K562 (cell line): Measurements from ENCODE around the gene ARHGAP10. TPM values are rescaled to one million over a fixed set of nuclear protein-coding genes. Genes with fewer than 3 reads are reported as not detected.

Experiments
- E2F4 ChIP-seq: sonication (generic); formaldehyde crosslinking; IDR thresholded peaks from 2 replicates; pipeline ENCODE4 v1.8.0; 2022; ENCODE audit warnings: mild to moderate bottlenecking, low read depth, missing genetic modification reagents
- MECOM ChIP-seq: fragments of 250-450 bp; sonication (Bioruptor Pico); IDR thresholded peaks from 2 replicates; pipeline ENCODE4 v1.8.0; 2022; ENCODE audit warnings: inconsistent platforms
- NCOA1 ChIP-seq: fragments of 450-650 bp; IDR thresholded peaks from 2 replicates; pipeline ENCODE4 v1.6.1; 2016; ENCODE audit warnings: low read depth
- NCOA2 ChIP-seq, 2 experiments: fragments of 450-650 bp; IDR thresholded peaks; 2 replicates each; pipeline ENCODE4 v1.6.1; 2018; ENCODE audit warnings: mild to moderate bottlenecking in 2 of 2, moderate library complexity in 1 of 2; ENCODE audit not compliant: partially characterized antibody in 2 of 2
- NCOR1 ChIP-seq: fragments of 450-650 bp; IDR thresholded peaks from 2 replicates; pipeline ENCODE4 v1.6.1; 2016; ENCODE audit warnings: mild to moderate bottlenecking, moderate library complexity
- NEUROD1 ChIP-seq: fragments of 150-350 bp; IDR thresholded peaks from 2 replicates; pipeline ENCODE4 v1.6.1; 2014; ENCODE audit warnings: borderline replicate concordance, low read length, low read depth; ENCODE audit not compliant: partially characterized antibody
- NR2C1 ChIP-seq, 2 experiments: fragments of 450-650 bp; IDR thresholded peaks; 2 replicates each; pipeline ENCODE4 v1.6.1; 2017; ENCODE audit warnings: mild to moderate bottlenecking in 2 of 2, antibody characterized with exemption in 1 of 2, inconsistent platforms in 1 of 2, missing compliant biosample characterization in 1 of 2, missing genetic modification characterization in 1 of 2
- PCBP2 ChIP-seq: fragments of 200-400 bp; formaldehyde crosslinking; IDR thresholded peaks from 2 replicates; pipeline ENCODE4 v1.6.1; 2018; ENCODE audit warnings: low read length, low read depth, mild to moderate bottlenecking, moderate library complexity; ENCODE audit not compliant: poor library complexity, severe bottlenecking
- RAD51 ChIP-seq: fragments of 450-650 bp; IDR thresholded peaks from 2 replicates; pipeline ENCODE4 v1.7.1; 2016; ENCODE audit warnings: low read depth, mild to moderate bottlenecking, borderline replicate concordance
- TARDBP ChIP-seq: fragments of 450-650 bp; IDR thresholded peaks from 2 replicates; pipeline ENCODE4 v1.6.1; 2016
- TBP ChIP-seq: optimal IDR thresholded peaks from 2 replicates; pipeline ENCODE3; 2011; ENCODE audit warnings: low read depth, low read length, improper control_type of control experiment
- ZBTB7A ChIP-seq: IDR thresholded peaks from 2 replicates; pipeline ENCODE4 v1.6.1; 2011; ENCODE audit warnings: low read depth, mild to moderate bottlenecking, low read length, moderate library complexity, borderline replicate concordance; ENCODE audit not compliant: control insufficient read depth
- ZNF436 ChIP-seq: fragments of 250-450, 450-650 bp; sonication (Bioruptor Pico); formaldehyde crosslinking; IDR thresholded peaks from 2 replicates; pipeline ENCODE4 v1.7.0; 2020; ENCODE audit warnings: mild to moderate bottlenecking
- ZNF589 ChIP-seq: fragments of 200-800 bp; sonication (Bioruptor generic); IDR thresholded peaks from 2 replicates; pipeline ENCODE4 v1.6.1; 2016; ENCODE audit warnings: low read depth, missing genetic modification characterization, missing compliant biosample characterization
- ZNF592 ChIP-seq: fragments of 450-650 bp; IDR thresholded peaks from 2 replicates; pipeline ENCODE4 v1.6.1; 2017; ENCODE audit warnings: antibody characterized with exemption, mild to moderate bottlenecking
- ZNF717 ChIP-seq: fragments of 250-450 bp; sonication (Bioruptor Pico); IDR thresholded peaks from 2 replicates; pipeline ENCODE4 v1.5.0; 2021
- polyA plus RNA-seq, 8 experiments: library from polyadenylated mRNA; depleted of rRNA in 4 of 8; stranded (reverse) in 5 of 8; unstranded in 3 of 8; fragments of >200 nt; fragmentation: Nextera tagmentation in 2 of 8; fragmentation: Illumina TruSeq in 1 of 8; extraction: Ambion mirVana in 2 of 8; extraction: Trizol in 1 of 8; gene quantifications; 2 replicates each; pipeline versions ENCODE4 v1.2.1 to v1.2.3, GENCODE V29; 2011 to 2014; ENCODE audit warnings: inconsistent platforms in 1 of 8, missing spikeins in 1 of 8
- total RNA-seq, 7 experiments: library from RNA; depleted of rRNA in 6 of 7; stranded (reverse); fragments of >200 nt in 6 of 7; fragmentation: Illumina TruSeq in 2 of 7; extraction: Trizol in 2 of 7; gene quantifications; 2 replicates each; pipeline versions ENCODE4 v1.2.1 to v1.2.3, GENCODE V29; 2011 to 2021; ENCODE audit warnings: low replicate concordance in 1 of 7

The ARHGAP10 gene
- total and polyA plus RNA-seq, 9 of the 15 experiments (the other 6 are each of a cell fraction or from before 2014, with no cell fraction given) = 0.03 to 0.22 (median 0.06) TPM; not detected in 3

GRCh38 chr4:147683717-147684700 is 47.9 kb upstream of the ARHGAP10 start, which contains the start of gene PRMT9 (continued):
- no peak for TF ChIP-seq RAD51
- no peak for TF ChIP-seq ZNF436
- TF ChIP-seq NEUROD1 = peak; percentile 14
- peak; percentile 72; the same call in 1 of the 2 replicates for TF ChIP-seq ZNF717 (CRISPR knock-in tag)
- TF ChIP-seq NR2C1 (IDR thresholded peaks at IDR 0.05) = 0 out of 2 replicates have a peak, but pooled peaks have one; percentile 8
- TF ChIP-seq NR2C1 (tag; IDR thresholded peaks at IDR 0.05) = no peak
- TF ChIP-seq NCOA2 (IDR thresholded peaks at IDR 0.05; ENCODE audit: partially characterized antibody in 2 of 2) = no peak
- TF ChIP-seq ZNF589 = no peak
- 0 out of 2 replicates have a peak, but pooled peaks have one; percentile 18 for TF ChIP-seq MECOM (CRISPR knock-in tag)
- 0 out of 2 replicates have a peak, but pooled peaks have one; percentile 62 for TF ChIP-seq TARDBP
- 0 out of 2 replicates have a peak, but pooled peaks have one; percentile 19 for TF ChIP-seq NCOR1
- no peak for TF ChIP-seq PCBP2
- peak; percentile 50; the same call in 1 of the 2 replicates for TF ChIP-seq NCOA1
- TF ChIP-seq ZBTB7A = peak; percentile 46; the same call in 1 of the 2 replicates
- peak; percentile 77 for TF ChIP-seq TBP
- TF ChIP-seq ZNF592 = no peak
- TF ChIP-seq E2F4 (CRISPR knock-in tag) = no peak
